ENCODE data around the gene AP1G1.

- TF ChIP-seq EP300 (IDR thresholded peaks at IDR 0.05; ENCODE audit: borderline replicate concordance in 1 of 2, control insufficient read depth in 1 of 2, low read depth in 2 of 2, low read length in 2 of 2) (no peak), ATF3 (IDR thresholded peaks at IDR 0.05; ENCODE audit: borderline replicate concordance, extremely low read depth, low read depth, low read length) (no peak), POLR2AphosphoS5 (IDR thresholded peaks at IDR 0.05; ENCODE audit: low read length) (no peak)
- TF ChIP-seq, protein P1, sequence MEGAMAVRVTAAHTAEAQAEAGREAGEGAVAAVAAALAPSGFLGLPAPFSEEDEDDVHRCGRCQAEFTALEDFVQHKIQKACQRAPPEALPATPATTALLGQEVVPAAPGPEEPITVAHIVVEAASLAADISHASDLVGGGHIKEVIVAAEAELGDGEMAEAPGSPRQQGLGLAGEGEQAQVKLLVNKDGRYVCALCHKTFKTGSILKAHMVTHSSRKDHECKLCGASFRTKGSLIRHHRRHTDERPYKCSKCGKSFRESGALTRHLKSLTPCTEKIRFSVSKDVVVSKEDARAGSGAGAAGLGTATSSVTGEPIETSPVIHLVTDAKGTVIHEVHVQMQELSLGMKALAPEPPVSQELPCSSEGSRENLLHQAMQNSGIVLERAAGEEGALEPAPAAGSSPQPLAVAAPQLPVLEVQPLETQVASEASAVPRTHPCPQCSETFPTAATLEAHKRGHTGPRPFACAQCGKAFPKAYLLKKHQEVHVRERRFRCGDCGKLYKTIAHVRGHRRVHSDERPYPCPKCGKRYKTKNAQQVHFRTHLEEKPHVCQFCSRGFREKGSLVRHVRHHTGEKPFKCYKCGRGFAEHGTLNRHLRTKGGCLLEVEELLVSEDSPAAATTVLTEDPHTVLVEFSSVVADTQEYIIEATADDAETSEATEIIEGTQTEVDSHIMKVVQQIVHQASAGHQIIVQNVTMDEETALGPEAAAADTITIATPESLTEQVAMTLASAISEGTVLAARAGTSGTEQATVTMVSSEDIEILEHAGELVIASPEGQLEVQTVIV (IDR thresholded peaks at IDR 0.05; ENCODE audit: borderline replicate concordance, partially characterized antibody), result no peak
These were observed 71.1 kb downstream of the AP1G1 start for GRCh38 chr16:71737501-71737900.
